ENCODE results near the gene ZBTB17. TPM values are rescaled to one million over a fixed set of nuclear protein-coding genes. Genes with fewer than 3 reads are reported as not detected.
"Not testable (repeated sequence)": the region's sequence is repeated elsewhere in the genome, so short reads cannot be mapped to it uniquely, and the experiment has no call there.

Gene ZBTB17
- total and polyA plus RNA-seq, 2 of the 8 experiments (the other 6 are each of a cell fraction or from before 2014, with no cell fraction given) = 24.7 to 36.2 TPM

- H3K23ac ChIP-seq (ENCODE audit: insufficient read length); H3K23me2 ChIP-seq (ENCODE audit: low read depth, low read length); H2BK20ac ChIP-seq (ENCODE audit: low read length); H3K27ac ChIP-seq (ENCODE audit: low read depth, low read length); H2AFZ ChIP-seq (ENCODE audit: low read length); H3K79me1 ChIP-seq (ENCODE audit: low read depth, low read length); H2BK120ac ChIP-seq (replicated peaks; ENCODE audit: low read depth, low read length); H3K4me1 ChIP-seq (replicated peaks in 1 of 4; ENCODE audit: control insufficient read depth in 3 of 4, insufficient read depth in 4 of 4, low read length in 3 of 4); H3K18ac ChIP-seq (ENCODE audit: extremely low read depth, low read length); H2AK5ac ChIP-seq (ENCODE audit: low read depth, low read length); H3K27me3 ChIP-seq (replicated peaks in 1 of 4; ENCODE audit: control insufficient read depth in 3 of 4, extremely low read depth in 1 of 4, insufficient read depth in 3 of 4, low read length in 3 of 4); H3K4ac ChIP-seq (replicated peaks; ENCODE audit: insufficient read length, low read depth, low read length); H2BK5ac ChIP-seq (ENCODE audit: low read depth, low read length); H3K4me2 ChIP-seq (ENCODE audit: insufficient read depth in 1 of 2, low read depth in 2 of 2, low read length in 2 of 2); H2BK15ac ChIP-seq (ENCODE audit: low read length); H3K9me3 ChIP-seq (ENCODE audit: insufficient read depth in 2 of 2, low read depth in 1 of 2, low read length in 1 of 2); FAIRE-seq; DNase-seq (ENCODE audit: low read depth in 1 of 2, low spot score in 2 of 2); H4K5ac ChIP-seq (ENCODE audit: insufficient read length, low read depth, low read length); H4K8ac ChIP-seq (ENCODE audit: extremely low read depth, insufficient read depth, low read length); H3K4me3 ChIP-seq (ENCODE audit: extremely low read depth in 1 of 4, insufficient read depth in 2 of 4, low read depth in 3 of 4, low read length in 4 of 4); H3K14ac ChIP-seq (ENCODE audit: insufficient read length); H3K9ac ChIP-seq (replicated peaks in 1 of 4; ENCODE audit: extremely low read depth in 1 of 4, low read depth in 3 of 4, low read length in 3 of 4); H3K56ac ChIP-seq (replicated peaks; ENCODE audit: insufficient read length, low read depth, low read length); H4K91ac ChIP-seq (replicated peaks; ENCODE audit: insufficient read length, low read length); H2BK12ac ChIP-seq (ENCODE audit: low read depth, low read length); H4K20me1 ChIP-seq (replicated peaks in 1 of 2; ENCODE audit: control insufficient read depth in 1 of 2, insufficient read depth in 2 of 2, low read length in 2 of 2); H3K79me2 ChIP-seq (ENCODE audit: control insufficient read depth in 1 of 2, insufficient read depth in 2 of 2, low read length in 2 of 2): not testable (repeated sequence)
- 92% methylated on average over 8 of the region's 8 CpGs; no CpG with 5 or more reads in 1 of the 2 experiments for WGBS, 2 experiments (ENCODE audit: extremely low coverage in 1 of 2, insufficient coverage in 1 of 2, insufficient read length in 1 of 2, insufficient replicate concordance in 2 of 2, low coverage in 1 of 2, low lambda C conversion rate in 2 of 2, missing lambda C conversion rate in 1 of 2)
- H3K36me3 ChIP-seq (ENCODE audit: control insufficient read depth in 2 of 4, insufficient read depth in 4 of 4, low read length in 3 of 4) = peaks cover 21 to 61% (median 39%) of the 10 kb centered on the region in 4 experiments
- ChIA-PET CTCF (ENCODE audit: partially characterized antibody) (interaction anchor here (0.6 to 4.5 kb wide), 14 partner anchors 11 to 135 kb away, joined by 3 to 19 read pairs (median 4); partner anchors contain the start of gene ZBTB17), POLR2A (ENCODE audit: partially characterized antibody) (interaction anchor here (0.6 to 1.4 kb wide), 2 partner anchors 87 to 164 kb away, joined by 3 read pairs; no protein-coding TSS in a partner anchor)
Observed at GRCh38 chr1:15926448-15926847, 49.5 kb downstream of the ZBTB17 start.

Data from H1 (cell line).